ENCODE data around the gene FIP1L1.

DNA sequence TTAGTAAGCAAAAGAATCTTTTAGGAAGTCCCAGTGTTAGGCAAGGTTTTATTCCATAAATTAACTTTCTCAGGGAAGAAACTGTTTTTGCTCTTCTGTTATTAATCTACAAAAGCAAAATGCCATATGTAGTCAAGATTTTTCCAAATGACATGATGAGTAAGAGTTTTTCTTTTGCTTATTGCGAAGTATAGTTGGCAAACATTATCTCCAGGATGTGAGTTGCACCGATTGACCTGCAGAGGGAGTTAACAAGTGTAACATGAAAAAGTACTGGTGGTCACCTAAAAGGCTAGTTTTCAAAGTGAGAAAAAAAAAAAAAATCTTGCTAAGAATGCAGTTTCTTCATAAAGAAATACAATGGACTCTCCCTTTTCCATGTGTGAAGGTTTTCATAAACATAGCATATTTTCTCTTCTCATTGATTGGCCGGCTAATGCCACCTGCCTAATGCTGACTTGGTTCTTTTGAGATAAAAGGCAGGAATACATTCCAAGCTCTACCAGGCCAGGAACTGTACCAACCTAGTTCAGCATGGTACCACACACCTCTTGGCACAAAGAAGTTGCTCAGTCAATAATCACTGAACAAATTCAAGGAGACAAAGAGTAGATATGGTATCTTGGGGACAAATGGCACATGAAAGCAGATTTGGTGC, 113.7 kb downstream of the FIP1L1 start:
- TF ChIP-seq, protein P1, sequence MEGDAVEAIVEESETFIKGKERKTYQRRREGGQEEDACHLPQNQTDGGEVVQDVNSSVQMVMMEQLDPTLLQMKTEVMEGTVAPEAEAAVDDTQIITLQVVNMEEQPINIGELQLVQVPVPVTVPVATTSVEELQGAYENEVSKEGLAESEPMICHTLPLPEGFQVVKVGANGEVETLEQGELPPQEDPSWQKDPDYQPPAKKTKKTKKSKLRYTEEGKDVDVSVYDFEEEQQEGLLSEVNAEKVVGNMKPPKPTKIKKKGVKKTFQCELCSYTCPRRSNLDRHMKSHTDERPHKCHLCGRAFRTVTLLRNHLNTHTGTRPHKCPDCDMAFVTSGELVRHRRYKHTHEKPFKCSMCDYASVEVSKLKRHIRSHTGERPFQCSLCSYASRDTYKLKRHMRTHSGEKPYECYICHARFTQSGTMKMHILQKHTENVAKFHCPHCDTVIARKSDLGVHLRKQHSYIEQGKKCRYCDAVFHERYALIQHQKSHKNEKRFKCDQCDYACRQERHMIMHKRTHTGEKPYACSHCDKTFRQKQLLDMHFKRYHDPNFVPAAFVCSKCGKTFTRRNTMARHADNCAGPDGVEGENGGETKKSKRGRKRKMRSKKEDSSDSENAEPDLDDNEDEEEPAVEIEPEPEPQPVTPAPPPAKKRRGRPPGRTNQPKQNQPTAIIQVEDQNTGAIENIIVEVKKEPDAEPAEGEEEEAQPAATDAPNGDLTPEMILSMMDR (CRISPR knock-in tag; IDR thresholded peaks at IDR 0.05) = peak; percentile 59
- TF ChIP-seq TEAD2 (CRISPR knock-in tag; IDR thresholded peaks at IDR 0.05) = no peak
